HepG2 (cell line): Measurements from ENCODE around the gene EED. TPM values are rescaled to one million over a fixed set of nuclear protein-coding genes. Genes with fewer than 3 reads are reported as not detected.
A peak's percentile ranks its signal among the peaks of the same experiment; 100 is the strongest.

Source experiments
- GTF3A ChIP-seq: sonication (generic); formaldehyde crosslinking; conservative IDR thresholded peaks from 2 replicates; pipeline ENCODE4 v1.4.0; 2020; ENCODE audit warnings: mild to moderate bottlenecking, missing genetic modification reagents
- HMGA1 ChIP-seq: sonication (generic); formaldehyde crosslinking; conservative IDR thresholded peaks from 2 replicates; pipeline ENCODE4 v1.4.0; 2020; ENCODE audit warnings: missing genetic modification reagents
- KAT7 ChIP-seq: IDR thresholded peaks from 2 replicates; pipeline ENCODE4 v1.6.1; 2018; ENCODE audit warnings: borderline replicate concordance, missing compliant biosample characterization
- MXI1 ChIP-seq: IDR thresholded peaks from 3 replicates; pipeline ENCODE4 v1.6.1; 2012; ENCODE audit warnings: low read depth, low read length, inconsistent platforms, borderline replicate concordance
- MYNN ChIP-seq: sonication (generic); formaldehyde crosslinking; IDR thresholded peaks from 2 replicates; pipeline ENCODE4 v1.4.0; 2020; ENCODE audit warnings: mild to moderate bottlenecking, low read depth, missing genetic modification reagents
- NCOR1 ChIP-seq: fragments of 200-600 bp; sonication (generic); IDR thresholded peaks from 2 replicates; pipeline ENCODE4 v1.7.0; 2017; ENCODE audit warnings: antibody characterized with exemption, low read length, borderline replicate concordance
- RFX1 ChIP-seq: fragments of 450-650 bp; IDR thresholded peaks from 2 replicates; pipeline ENCODE4 v1.6.1; 2017
- RFX5 ChIP-seq: IDR thresholded peaks from 2 replicates; pipeline ENCODE4 v1.6.1; 2011; ENCODE audit warnings: low read depth, low read length, improper control_type of control experiment
- SIX4 ChIP-seq: sonication (generic); formaldehyde crosslinking; IDR thresholded peaks from 2 replicates; pipeline ENCODE4 v1.4.0; 2020; ENCODE audit warnings: missing genetic modification reagents
- SRY ChIP-seq: sonication (generic); formaldehyde crosslinking; IDR thresholded peaks from 2 replicates; pipeline ENCODE4 v1.8.0; 2022; ENCODE audit warnings: mild to moderate bottlenecking, missing genetic modification reagents
- TBL1XR1 ChIP-seq: fragments of 150-350 bp; IDR thresholded peaks from 2 replicates; pipeline ENCODE4 v1.6.1; 2014; ENCODE audit warnings: borderline replicate concordance, low read length; ENCODE audit not compliant: partially characterized antibody
- U2AF1 ChIP-seq: fragments of 200-400 bp; formaldehyde crosslinking; optimal IDR thresholded peaks from 2 replicates; pipeline ENCODE3; 2017; ENCODE audit warnings: mild to moderate bottlenecking, low read depth, low read length
- ZNF160 ChIP-seq: sonication (generic); formaldehyde crosslinking; IDR thresholded peaks from 2 replicates; pipeline ENCODE4 v1.8.0; 2022; ENCODE audit warnings: mild to moderate bottlenecking, inconsistent platforms, missing genetic modification reagents
- ZNF33B ChIP-seq: sonication (generic); formaldehyde crosslinking; IDR thresholded peaks from 2 replicates; pipeline ENCODE4 v1.5.1; 2020; ENCODE audit warnings: mild to moderate bottlenecking, missing genetic modification reagents
- ZNF34 ChIP-seq: sonication (generic); formaldehyde crosslinking; IDR thresholded peaks from 2 replicates; pipeline ENCODE4 v1.4.0; 2020; ENCODE audit warnings: mild to moderate bottlenecking, missing genetic modification reagents, borderline replicate concordance
- ZNF557 ChIP-seq: sonication (generic); formaldehyde crosslinking; IDR thresholded peaks from 2 replicates; pipeline ENCODE4 v1.4.0; 2020; ENCODE audit warnings: missing genetic modification reagents
- ZNF564 ChIP-seq: sonication (generic); formaldehyde crosslinking; IDR thresholded peaks from 2 replicates; pipeline ENCODE4 v1.8.1; 2023; ENCODE audit warnings: mild to moderate bottlenecking, missing genetic modification reagents
- ZNF891 ChIP-seq: sonication (generic); formaldehyde crosslinking; IDR thresholded peaks from 2 replicates; pipeline ENCODE4 v1.5.0; 2020; ENCODE audit warnings: mild to moderate bottlenecking, missing genetic modification reagents
- polyA plus RNA-seq, 8 experiments: library from polyadenylated mRNA; depleted of rRNA in 3 of 8; stranded (reverse) in 7 of 8; unstranded in 1 of 8; fragments of >200 nt; fragmentation: Illumina TruSeq in 4 of 8; extraction: Trizol in 4 of 8; gene quantifications; 2 replicates each; pipeline versions ENCODE4 v1.2.1 to v1.2.3, GENCODE V29; 2011 to 2016; ENCODE audit warnings: low read depth in 4 of 8, missing spikeins in 1 of 8, mixed read lengths in 1 of 8; ENCODE audit not compliant: insufficient read depth in 1 of 8
- total RNA-seq, 5 experiments: library from RNA; depleted of rRNA; stranded (reverse); fragments of >200 nt; fragmentation: Illumina TruSeq; extraction: Trizol; gene quantifications; 2 replicates each; pipeline ENCODE4 v1.2.3, GENCODE V29; 2016; ENCODE audit warnings: low read depth in 1 of 5
- TF ChIP-seq, protein P1 (sequence below): sonication (generic); formaldehyde crosslinking; IDR thresholded peaks from 2 replicates; pipeline ENCODE4 v1.5.0; 2020; ENCODE audit warnings: missing genetic modification reagents
- TF ChIP-seq, protein P2 (sequence below): sonication (generic); formaldehyde crosslinking; IDR thresholded peaks from 2 replicates; pipeline ENCODE4 v1.4.0; 2020; ENCODE audit warnings: missing genetic modification reagents
- TF ChIP-seq, protein P3 (sequence below): sonication (generic); formaldehyde crosslinking; IDR thresholded peaks from 2 replicates; pipeline ENCODE4 v1.4.0; 2020; ENCODE audit warnings: mild to moderate bottlenecking, missing genetic modification reagents

EED gene
- total and polyA plus RNA-seq, 2 of the 13 experiments (the other 11 are each of a cell fraction or from before 2014, with no cell fraction given): 11.0 to 28.4 TPM

DNA sequence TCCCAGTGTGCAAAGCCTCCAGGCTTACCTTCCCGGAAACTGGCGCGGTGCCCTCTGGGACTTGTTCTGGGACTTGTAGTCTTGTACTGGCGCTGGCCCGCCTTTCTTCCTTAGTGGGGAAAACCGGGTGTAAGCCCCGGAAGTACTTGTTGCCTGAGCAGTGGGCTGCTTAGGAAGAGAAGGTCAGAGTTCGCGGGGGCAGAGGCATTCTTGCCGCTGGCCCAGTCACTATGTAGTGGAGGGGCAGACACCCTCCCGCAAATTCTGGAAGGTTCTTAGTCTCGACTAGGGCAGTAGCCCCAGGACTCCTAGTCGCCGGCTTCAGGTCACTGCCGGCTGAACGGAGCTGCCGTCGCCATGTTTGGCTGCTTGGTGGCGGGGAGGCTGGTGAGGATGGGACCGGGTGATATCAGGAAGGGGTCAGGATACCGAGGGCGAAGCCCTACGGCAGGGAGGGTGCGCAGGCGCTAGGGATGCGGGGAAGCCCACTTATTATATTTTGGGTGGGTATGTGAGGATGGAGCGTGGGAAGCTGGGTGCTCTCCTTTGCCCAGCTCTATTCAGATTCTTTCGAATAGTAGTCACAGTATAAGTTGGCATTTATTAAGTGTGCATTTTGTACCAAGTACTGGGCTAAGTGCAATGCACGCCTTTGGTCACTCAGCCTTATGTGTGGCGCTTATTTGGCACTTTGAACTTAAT, 57.7 kb downstream of the EED start, which contains the start of gene HIKESHI (continued):
- TF ChIP-seq ZNF564 (CRISPR knock-in tag): no peak
- TF ChIP-seq SIX4: 0 out of 2 replicates have a peak, but pooled peaks have one; percentile 12
- TF ChIP-seq, protein P1, sequence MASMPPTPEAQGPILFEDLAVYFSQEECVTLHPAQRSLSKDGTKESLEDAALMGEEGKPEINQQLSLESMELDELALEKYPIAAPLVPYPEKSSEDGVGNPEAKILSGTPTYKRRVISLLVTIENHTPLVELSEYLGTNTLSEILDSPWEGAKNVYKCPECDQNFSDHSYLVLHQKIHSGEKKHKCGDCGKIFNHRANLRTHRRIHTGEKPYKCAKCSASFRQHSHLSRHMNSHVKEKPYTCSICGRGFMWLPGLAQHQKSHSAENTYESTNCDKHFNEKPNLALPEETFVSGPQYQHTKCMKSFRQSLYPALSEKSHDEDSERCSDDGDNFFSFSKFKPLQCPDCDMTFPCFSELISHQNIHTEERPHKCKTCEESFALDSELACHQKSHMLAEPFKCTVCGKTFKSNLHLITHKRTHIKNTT (CRISPR knock-in tag): peak; percentile 57; the same call in 1 of the 2 replicates
- TF ChIP-seq ZNF34 (CRISPR knock-in tag): no peak; the same call in 1 of the 2 replicates
- TF ChIP-seq, protein P2, sequence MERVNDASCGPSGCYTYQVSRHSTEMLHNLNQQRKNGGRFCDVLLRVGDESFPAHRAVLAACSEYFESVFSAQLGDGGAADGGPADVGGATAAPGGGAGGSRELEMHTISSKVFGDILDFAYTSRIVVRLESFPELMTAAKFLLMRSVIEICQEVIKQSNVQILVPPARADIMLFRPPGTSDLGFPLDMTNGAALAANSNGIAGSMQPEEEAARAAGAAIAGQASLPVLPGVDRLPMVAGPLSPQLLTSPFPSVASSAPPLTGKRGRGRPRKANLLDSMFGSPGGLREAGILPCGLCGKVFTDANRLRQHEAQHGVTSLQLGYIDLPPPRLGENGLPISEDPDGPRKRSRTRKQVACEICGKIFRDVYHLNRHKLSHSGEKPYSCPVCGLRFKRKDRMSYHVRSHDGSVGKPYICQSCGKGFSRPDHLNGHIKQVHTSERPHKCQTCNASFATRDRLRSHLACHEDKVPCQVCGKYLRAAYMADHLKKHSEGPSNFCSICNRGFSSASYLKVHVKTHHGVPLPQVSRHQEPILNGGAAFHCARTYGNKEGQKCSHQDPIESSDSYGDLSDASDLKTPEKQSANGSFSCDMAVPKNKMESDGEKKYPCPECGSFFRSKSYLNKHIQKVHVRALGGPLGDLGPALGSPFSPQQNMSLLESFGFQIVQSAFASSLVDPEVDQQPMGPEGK (CRISPR knock-in tag): peak; percentile 85
- TF ChIP-seq HMGA1 (CRISPR knock-in tag): no peak
- TF ChIP-seq NCOR1: no peak
- TF ChIP-seq KAT7 (CRISPR knock-in tag): no peak
- TF ChIP-seq GTF3A (CRISPR knock-in tag): peak; percentile 78; the same call in 1 of the 2 replicates
- TF ChIP-seq MYNN (CRISPR knock-in tag): 0 out of 2 replicates have a peak, but pooled peaks have one; percentile 39
- TF ChIP-seq, protein P3, sequence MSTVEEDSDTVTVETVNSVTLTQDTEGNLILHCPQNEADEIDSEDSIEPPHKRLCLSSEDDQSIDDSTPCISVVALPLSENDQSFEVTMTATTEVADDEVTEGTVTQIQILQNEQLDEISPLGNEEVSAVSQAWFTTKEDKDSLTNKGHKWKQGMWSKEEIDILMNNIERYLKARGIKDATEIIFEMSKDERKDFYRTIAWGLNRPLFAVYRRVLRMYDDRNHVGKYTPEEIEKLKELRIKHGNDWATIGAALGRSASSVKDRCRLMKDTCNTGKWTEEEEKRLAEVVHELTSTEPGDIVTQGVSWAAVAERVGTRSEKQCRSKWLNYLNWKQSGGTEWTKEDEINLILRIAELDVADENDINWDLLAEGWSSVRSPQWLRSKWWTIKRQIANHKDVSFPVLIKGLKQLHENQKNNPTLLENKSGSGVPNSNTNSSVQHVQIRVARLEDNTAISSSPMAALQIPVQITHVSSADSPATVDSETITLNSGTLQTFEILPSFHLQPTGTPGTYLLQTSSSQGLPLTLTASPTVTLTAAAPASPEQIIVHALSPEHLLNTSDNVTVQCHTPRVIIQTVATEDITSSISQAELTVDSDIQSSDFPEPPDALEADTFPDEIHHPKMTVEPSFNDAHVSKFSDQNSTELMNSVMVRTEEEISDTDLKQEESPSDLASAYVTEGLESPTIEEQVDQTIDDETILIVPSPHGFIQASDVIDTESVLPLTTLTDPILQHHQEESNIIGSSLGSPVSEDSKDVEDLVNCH (CRISPR knock-in tag): no peak
- peak; percentile 86 for TF ChIP-seq ZNF891 (CRISPR knock-in tag)
- TF ChIP-seq RFX1: no peak
- no peak for TF ChIP-seq RFX5
- TF ChIP-seq ZNF33B: peak; percentile 91
- no peak for TF ChIP-seq ZNF557 (CRISPR knock-in tag)
- peak; percentile 55 for TF ChIP-seq U2AF1
- 0 out of 2 replicates have a peak, but pooled peaks have one; percentile 73 for TF ChIP-seq ZNF160 (CRISPR knock-in tag)
- peak; percentile 12; the same call in 1 of the 3 replicates for TF ChIP-seq MXI1
- TF ChIP-seq SRY (CRISPR knock-in tag): no peak
- peak; percentile 93 for TF ChIP-seq TBL1XR1
